Stimulated activated CD4-positive, alpha-beta T cell treated with anti-CD3 and anti-CD28 coated beads, Interleukin-4, amount 100 ng/mL, for 4 hours (primary cell): ENCODE measurements around the gene STIM2.

Experiments used
- DNase-seq, 2 experiments: peaks; one replicate each; pipeline ENCODE4 v3.0.0-alpha.2; 2020

Gene STIM2

DNA sequence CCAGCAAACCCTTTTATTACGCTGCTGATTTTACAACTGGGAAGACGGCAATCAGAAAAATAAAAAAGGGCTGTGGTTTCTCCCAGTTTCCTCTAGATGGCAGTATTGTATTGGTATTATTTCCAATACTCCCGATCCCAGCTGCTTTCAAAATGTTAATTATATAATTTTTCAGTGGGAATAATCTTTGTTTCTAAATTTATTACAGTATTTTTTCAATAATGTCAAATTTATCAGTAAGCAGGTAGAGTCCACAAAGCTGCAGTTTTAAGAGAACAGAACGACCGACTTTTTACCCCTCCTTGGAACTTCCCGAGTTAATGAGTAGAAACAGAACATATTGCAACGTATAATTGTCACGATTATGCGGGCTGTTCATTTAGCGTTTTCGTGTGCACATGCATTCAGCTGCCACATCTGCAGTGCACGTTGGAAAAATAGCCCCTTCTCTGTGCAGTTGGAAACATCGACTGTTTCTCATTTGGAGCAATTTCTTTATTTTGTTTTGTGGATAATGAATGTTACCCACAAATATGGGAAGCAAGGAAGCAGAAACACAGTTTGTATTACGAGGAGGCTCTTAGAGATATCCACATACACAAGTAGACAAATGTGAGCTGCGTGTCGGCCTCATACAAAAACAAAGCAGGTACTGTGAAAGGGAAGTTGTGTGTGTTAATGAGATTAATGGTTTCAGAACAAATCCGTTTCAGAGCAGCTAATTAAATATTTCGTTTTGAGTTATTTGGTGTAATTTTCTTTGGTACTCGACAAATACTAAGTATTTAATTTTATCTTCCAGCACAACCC lies 188.0 kb downstream of the STIM2 start:
- no peak for DNase-seq

DNA sequence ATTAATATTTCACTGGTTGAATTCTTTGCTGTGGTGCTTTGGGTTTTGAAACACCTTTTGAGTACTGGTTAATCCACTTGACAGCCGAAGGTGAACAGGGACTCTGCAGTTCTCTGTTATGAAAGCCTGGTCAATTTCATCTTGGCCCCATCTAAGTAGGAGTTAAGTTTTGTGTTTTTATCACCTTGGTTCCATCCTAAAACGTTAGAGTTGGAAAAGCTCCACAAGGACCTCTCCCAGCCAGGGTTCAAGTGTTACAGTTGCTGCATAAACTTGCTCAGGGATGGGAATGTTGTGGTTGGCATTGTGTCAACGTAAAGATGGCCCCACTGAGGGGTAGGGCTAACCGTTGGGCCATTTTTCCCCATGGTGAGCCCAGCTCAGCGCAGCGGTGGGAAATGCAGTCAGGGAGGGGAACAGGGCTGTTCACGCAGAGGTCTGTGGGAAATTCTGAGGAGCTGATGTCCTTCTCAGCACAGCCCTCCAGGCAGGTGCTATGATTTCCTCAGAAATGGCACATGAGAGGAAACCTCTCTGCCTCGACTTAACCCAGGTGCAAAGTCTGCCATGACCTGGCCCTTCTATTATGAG lies 188.7 kb downstream of the STIM2 start:
- DNase-seq, result no peak

DNA sequence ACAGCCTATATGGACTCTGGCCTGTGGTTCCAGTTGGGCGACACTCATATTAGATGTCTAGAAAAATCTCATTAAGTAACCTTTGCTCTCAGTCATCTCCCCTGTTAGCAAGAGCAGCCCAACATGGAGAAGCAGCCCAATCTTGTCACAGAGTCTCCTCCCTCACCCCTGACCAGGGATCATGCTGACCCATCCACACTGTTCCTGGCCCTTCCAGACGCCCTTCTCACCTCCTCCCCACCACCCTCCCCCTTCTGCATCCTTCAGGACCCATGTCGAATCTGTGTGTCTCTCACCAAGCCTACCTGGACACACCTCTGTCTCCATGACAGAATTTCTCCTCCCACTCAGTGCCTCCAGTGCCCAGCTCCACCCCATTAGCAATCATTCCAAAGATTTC lies 190.1 kb downstream of the STIM2 start:
- no peak for DNase-seq

DNA sequence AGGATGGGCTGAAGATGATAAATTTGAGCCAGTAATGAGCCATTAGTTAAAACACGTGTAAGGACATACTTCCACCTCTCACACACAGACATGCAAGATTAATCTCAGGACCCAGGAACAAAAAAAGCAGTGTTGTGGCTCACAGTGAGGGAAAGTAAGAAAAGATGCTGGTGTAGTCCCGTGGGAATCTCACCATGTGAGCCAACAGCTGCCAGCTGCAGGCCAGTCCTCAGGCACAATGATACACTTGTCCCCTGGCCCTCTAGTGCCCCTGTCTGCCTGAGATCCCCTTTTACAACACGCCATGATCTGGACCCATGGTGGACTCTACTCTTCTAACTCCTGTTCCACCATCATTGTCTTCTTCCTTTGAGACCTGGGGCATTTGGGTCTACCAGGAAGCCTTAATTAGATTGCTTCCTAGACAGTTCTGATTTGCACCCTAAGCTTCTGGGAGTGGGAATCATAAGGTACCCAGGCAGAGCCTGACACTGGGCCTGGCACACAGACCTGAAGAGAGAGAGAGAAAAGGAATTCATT lies 194.7 kb downstream of the STIM2 start:
- no peak for DNase-seq

DNA sequence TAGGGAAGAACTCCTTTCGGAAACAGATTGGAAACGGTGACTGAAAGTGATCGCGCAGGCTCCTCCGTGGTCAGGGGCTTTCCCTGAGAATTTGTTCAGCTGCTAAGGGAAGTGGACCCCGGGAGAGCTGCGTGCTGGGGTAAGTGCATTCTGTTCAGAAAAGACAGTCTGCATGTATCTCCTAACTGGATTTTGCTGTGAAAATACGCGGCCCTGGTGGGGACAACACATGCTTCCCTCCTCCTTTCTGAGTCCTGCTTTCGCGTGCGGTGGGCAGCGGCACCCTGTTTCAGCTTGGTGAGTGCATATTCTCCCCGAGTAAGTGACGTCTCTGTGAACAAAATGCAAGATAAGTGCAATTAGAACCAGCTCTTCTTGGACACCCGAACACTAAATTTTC lies 195.6 kb downstream of the STIM2 start:
- no peak for DNase-seq

DNA sequence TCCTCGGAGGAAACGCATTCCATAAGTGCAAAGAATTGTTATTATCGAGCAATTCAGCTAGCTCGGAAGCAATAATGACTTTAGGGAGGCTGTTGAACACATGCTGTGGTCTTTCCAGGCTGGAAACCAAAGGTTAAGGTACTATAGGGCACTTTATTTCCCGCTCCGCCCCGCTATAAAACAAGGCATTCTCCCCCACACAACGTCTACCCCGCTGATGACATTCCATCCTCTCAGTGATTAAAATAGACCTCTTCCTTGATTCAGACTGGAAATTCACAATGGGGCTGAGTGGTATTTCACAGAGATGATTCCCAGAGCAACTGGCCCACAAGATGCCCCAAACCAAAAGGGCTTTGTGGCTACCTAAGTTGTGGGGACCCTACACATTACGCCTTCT lies 196.4 kb downstream of the STIM2 start:
- DNase-seq, result no peak

DNA sequence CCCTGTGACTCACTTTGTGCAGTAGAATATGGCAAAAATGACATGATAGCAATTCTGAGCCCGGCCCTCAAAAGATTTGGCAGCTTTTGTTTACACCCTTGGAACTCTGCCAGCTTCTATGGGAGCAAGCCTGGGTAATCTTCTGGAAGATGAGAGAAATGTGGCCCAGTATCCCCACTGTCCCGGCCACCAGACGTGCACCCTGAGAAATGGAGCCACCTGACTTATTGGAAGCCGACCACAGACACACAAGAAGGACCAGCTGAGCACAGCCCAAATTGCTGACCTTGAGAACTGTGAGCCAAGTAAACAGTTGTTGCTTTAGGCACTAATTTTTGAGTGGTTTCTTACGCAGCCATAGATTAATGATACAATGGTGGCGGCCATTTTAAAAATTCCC lies 197.0 kb downstream of the STIM2 start:
- DNase-seq, result no peak

DNA sequence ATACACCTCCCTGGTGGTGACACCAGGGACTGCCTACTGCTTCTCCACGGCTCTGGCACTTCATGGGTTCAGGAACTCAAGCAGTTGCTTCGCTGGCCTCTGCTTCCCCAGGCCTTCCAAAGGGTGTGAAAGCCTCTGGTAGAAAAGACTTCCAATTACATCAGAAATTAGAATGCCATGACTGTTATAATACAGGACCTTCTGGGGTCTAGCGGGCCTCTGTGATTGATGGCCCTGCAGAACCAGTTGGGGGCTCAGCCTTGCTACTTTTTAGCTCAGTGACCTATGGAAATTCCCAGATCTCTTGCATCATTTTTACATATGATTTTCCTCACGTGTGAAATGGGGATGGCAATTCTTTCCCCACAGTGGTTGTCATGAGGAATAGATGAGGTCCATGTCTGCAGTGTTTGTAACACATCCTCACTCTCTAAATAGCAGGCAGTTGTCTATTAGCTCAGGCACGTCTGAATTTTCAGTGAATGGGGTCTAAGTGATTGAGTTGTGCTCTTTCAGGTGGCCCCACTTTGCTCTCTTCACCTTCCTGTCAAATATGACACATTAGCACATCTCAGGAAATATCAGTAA lies 198.3 kb downstream of the STIM2 start:
- no peak for DNase-seq

DNA sequence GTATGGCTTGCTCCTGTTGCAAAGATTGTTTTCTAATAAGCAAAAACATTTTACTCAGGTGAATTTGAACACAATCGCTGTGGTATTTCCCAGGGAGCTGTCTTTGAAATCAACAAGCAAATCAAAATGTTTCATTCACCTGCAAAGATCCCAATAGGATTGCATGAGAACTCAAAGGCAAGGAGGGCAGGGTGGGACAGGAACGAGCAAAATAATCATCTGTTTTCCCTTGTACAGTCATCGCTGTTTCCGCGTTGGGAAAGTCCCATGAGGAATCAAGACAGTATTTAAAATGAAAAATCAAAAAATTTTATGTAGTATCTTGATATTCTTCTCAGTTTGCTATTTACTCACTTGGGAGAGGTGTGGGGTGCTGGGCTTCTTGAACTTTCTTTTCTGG lies 198.8 kb downstream of the STIM2 start:
- DNase-seq, result no peak

DNA sequence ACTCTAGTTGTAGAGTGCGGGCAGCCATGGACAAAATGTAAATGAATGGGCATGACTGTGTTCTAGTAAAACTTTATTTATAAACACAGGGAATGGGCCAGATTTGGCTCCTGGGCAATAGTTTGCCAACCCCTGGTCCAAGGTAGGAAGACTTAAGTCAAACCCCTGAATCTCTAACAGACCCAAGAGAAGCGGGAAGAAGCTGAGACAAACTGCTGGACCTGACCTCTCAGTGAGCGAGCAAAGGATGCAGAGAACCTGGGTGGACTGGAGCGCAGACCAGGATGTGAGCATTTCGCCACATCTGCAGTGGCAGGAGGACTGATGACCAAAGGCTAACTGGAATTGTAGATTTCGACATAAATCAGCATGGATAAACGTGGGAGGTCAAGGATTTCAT lies 201.6 kb downstream of the STIM2 start:
- no peak for DNase-seq

DNA sequence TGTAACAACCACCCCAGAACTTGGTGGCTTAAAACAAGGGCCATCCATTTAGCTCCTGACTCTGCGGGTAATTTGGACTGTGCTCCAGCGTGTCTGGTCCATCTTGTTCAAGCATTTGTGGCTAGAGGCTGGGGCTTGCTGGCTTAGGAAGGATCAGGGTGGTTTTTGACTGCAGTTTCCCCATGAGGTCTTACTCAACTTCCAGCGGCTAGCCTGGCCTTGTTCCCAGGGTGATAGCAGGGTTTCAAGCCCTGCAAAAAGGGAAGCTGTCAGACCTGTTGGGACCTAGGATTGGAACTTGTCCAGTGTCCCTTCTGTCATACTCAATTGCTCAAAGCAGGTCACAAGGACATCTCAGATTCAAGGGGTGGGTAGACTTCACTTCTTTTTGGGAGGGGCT lies 205.9 kb downstream of the STIM2 start:
- no peak for DNase-seq

DNA sequence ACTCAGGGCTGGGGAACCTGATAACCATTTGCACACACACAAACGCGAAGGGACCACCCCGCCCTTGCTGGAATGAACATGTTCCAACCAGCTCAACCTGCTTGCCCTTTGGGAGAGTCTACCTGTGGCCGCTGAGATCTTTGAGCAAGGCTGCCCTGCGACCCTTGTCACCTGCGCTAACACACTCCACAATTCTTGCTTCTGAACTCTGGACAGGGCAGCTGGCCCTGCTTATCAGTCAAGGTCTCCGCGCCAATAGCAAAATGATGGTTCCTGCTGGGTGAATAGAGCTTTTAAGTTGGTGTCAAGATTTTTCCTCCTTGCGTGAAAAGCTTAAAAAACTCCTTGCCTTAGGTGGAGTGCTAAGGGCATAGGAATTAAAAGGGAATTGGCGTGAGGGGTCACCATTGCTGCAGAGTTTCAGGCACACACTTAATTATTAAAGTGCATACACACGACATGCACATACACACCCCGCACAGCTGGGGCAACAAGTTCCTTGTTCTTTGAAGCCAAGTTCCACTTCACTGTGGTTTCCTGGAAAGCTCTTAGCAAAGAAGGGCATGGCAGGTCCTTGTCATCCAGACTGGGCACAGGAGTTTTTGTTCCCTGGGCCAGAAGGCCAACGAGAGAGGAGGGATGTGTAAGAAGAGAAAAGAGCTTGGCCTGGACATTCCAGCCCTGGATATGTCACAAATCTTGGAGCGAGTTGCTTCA lies 207.7 kb downstream of the STIM2 start:
- no peak for DNase-seq
